CD4-positive, alpha-beta T cell treated with Interleukin-15 for 4 hours (primary cell): ENCODE results near the gene RAB31.

Experiments used
- DNase-seq: peaks from one replicate; pipeline ENCODE4 v3.0.0-alpha.2; 2020; ENCODE audit warnings: low spot score

Gene RAB31

DNA sequence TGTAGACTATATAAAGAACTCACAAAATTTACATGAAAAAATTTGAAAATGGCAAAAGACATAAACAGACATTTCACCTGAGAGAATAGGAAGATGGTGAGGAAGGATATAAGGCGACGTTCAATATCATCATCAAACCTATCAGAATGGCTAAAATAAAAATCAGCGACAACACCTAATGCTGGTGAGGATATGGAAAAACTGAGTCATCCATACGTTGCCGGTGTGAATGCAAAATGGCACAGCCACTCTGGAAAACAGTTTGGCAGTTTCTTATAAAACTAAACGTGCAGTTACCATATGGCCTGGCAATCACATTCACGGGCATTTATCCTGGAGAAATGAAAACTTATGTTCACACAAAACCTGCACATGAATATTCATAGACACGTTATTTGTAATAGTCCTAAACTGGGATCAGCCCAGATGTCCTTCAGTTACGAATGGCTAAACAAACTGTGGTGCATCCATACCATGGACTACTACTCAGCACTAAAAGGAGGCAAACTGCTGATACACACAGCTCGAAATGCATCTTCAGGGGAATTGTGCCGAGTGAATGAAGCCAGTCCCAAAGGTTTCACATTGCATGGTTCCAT is 114.6 kb downstream of the RAB31 start:
- DNase-seq = no peak

DNA sequence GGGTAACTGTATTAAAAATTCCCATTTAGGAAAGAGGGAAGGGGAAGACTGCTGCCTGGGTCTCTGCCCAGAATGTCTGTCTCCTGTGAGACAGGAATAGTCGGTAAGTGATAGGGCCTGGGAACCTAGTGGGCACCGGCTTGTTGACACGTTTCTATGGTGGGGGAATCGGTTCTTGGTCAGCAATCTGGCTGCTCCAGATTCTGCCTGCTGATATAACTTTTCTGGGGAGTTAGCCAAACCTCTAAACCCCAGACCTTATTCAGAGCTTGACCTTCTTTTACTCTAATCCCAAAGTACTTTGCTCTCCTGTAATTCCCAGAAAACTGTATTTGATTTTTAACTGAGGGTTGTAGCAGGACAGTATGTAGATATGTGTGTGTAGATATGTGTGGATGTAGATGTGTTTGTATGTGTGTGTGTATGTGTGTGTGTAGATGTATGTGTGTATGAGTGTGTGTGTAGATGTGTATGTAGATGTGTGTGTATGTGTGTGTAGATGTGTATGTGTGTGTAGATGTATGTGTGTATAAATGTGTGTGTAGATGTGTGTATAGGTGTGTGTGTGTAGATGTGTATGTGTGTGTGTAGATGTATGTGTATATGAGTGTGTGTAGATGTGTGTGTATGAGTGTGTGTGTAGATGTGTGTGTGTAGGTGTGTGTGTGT is 115.8 kb downstream of the RAB31 start:
- DNase-seq = no peak

DNA sequence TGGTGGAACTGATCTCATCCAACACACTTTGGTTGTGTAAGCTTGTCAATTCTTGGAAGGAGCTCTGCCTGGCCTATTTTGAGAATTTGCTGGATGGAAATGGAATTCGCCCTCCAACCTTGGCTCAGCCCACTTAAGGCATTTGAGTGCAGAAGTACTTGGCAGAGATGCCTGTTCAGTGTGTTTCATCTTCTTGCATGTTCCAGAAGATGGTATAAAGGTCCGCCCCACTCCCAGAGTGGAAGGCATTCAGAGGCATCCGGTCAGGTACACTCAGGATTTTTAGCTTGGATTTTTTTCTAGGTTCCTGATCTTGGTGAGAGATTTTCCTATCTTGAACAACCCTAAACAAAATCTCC is 116.4 kb downstream of the RAB31 start:
- no peak for DNase-seq

DNA sequence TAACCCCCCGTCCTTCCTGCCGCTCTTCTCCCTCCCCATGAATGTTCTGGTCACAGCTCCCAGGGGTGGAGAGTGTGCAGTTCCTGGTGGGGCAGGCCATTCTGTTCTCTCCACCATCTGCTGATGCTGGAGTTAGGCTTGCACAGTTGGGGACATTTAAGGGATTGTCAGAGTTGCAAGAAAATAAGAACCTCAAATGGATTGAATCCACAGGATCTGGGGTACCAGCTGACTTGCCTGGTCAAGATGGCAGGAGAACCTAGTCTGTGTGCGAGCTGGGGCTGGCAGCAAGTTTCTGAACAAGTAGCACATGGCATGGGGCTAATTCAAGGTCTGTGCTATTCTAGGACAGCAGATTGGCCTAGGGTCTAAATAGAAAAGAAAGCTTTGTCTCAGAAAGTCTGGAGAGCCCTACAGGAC is 116.9 kb downstream of the RAB31 start:
- DNase-seq = no peak

DNA sequence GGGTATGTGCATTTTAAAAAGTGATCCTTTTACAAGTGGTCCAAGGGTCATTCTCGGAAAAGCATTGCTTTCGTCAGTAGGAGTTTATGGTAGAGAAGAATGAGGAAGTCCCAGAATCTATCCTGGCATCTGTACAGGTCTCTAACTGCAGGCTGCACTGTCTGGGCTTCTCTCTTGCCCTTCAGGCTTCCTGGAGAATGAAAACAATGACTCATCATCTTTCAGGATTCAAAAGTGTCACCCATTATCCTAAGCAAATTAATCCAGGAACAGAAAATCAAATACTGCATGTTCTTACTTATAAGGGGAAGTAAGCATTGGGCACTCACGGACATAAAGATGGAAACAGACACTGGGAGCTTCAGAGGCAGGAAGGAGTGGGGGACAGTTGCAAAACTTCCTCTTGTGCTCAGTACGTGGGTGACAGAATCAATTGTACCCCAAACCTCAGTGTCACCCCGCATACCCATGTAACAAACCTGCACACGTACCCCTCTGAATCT is 117.5 kb downstream of the RAB31 start:
- no peak for DNase-seq

DNA sequence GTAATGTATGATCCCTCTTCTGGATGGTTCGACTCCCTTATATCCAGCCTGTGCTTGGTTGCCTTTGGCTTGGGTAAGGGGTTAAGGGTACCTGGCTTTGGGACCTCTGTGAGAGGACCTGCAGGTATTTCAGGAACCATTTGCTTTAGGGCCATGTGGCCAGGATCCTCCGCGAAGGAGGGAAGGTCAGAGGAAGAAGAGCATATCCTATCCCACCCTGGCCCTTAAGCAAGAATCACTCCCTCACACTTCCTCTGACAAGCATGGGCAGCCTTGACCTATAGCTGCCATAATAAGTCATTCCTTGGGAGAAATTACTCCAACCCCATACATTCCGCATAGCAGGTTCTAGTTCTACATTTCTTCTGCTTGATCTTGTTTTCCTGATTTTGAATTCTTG is 118.6 kb downstream of the RAB31 start:
- no peak for DNase-seq

DNA sequence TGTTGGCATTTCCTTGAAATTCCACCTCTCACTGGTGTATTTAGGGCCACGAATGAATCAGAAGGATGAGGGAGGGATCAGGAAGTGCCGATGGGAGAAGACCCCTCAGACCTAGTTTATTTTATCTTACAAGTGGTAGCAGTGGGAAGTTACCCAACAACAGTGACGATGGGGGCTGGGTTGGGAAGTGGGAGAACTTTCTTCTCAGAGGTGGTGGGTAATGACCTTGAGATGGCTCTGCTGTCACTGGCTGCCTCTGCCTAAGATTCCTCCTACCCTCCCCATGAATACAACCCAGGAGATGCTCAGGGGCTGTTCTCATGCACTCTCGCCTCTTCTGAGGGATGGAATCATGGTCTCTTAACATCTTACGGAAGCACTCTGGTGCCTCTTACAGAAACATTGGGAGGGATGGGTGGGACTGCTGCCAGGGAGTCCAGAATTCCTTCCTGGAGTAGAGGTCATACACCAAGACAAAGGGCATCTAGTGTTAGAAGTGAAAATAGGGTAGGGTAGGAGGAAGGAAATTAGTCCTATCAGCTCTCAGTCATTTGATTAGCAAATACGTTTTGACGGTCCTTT is 119.2 kb downstream of the RAB31 start:
- DNase-seq = no peak

DNA sequence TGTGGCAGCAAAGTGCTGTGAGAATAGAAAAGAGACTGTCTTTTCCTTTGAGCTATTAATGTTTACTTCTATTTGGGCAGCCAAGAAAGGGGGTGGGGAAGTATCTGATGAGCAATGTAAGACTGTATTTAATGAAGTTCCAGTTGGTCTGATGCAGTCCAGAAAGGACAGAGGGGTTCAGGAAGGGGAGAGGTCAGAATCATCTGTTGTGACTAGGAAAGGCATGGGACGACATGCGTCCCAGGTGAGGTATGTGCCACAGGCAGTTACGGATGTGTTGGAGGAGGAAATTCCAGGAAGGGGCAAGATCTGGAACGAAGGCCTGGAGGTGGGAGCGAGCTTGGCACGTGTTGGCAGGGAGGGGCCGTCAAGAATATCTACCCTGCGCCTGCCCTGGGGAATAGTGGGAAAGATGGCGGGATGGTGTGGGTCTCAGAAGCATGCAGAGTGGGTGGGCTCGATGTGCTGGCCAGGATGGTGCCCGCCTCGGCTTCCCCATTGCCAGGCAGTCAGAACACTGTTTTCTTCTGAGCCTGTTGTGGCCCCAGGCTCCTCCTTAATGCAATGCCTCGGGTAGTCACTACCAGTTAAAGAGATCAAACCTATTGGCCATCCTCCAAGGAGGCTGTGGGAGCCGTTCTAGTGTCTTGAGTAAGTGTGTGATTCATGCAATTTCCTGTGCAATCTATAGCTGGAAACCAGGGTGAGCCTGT is 119.8 kb downstream of the RAB31 start:
- no peak for DNase-seq

DNA sequence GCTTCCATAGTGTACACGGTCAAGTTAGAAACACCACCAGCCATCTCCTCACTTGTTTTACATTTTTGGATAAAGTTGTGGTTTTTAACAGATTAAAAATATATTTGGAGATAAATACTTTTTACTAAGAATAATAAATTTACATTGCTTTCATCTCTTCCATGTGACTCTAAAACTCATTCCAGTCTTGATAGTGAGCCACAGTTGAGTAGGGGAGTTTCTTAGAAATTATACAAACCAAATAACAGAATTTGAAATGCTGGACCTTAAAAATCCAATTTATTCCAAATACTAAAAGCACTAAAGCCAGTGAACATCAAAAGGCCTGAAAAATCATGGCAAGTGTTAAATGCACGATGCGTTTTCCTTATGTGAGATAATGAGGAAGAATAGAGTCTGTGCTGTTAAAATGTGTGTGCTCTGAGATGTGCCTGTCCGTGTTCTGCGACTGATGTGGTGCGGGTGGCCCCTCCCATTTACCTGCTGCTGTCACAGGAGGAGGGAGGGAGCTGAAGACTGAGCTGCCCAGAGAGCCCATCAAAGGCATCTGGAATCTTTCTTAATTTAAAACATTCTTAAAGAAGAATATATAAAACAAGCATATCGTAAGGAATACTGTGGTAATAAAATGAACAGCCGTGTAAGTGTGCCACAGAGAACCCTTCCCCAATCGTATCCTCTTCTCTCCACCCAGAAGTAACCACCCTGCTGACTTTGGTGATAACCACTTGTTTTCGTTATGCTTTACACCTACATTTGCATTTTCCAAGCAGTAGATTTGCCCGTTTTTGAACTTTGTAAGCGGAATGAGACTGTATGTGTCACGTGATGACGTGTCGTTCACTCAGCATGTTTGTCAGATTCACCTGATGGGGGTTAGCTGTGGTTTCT is 120.7 kb downstream of the RAB31 start:
- no peak for DNase-seq

DNA sequence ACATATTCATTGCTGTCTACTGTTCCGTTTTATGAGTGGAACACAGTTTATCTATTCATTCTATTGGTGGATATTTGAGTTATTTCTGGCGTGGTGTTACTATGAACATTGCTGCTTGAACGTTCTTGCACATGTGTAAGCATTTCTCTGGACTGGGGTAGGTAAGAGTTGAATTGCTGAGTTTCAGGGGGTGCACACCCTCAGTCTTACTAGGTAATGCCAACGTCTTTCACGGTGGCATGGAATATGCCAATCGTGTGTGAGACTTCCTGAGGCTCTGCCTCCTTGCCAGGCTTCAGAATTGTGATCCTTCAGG is 121.3 kb downstream of the RAB31 start:
- DNase-seq = no peak

DNA sequence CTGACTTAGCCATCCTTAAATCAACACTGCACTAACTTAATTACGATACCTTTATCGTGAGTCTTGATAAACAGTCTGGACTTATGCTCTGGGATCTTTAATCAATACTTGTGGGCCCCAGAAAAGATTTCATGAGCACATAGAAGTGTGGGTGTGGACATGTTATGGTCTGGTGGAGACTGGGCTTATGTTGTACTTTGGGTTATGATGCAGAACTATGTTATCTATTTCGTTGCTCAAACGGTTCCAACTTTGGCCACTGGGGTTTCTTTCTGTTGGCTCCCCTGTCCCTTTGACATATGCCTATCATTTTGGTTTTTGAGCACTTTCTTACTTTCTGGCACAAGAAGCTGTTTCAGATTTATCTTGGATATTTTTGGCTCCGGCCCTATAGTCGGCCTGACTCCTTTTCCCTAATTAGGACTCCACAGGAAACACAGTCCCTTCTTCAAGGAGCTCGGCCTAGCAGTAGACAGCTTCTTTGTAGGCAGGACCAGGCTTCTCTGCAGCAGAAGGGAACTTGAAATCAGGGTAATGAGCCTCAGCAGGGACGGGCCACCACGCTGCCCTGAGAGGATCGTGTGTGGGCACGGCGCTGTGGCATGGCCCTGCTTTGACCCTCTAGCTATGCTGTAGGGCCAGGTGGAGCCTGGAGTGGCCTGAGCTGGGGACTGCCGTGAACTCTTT is 123.1 kb downstream of the RAB31 start:
- DNase-seq = no peak

DNA sequence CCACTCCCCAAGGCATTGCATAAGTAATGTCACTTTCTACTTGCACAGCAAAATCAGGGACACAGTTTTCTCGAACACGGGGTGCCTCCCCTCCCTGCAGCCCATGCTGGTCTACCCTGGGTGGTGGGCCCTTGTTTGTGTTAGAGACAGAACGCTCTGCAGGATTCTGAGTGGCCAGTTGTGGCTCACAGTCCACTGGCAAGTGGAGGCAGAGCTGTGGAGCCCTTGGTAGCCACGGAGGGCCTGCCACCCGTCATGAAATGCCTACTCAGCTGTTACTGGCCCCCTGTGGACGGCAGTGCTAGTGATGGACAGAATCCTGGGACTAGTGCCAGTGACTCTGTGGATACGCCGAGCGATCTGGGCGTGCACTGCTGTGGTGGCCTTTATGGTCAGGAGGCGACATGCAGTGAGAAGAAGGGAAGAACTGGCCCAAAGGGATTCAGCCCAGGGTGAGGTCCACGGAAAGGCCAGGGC is 123.7 kb downstream of the RAB31 start:
- no peak for DNase-seq

DNA sequence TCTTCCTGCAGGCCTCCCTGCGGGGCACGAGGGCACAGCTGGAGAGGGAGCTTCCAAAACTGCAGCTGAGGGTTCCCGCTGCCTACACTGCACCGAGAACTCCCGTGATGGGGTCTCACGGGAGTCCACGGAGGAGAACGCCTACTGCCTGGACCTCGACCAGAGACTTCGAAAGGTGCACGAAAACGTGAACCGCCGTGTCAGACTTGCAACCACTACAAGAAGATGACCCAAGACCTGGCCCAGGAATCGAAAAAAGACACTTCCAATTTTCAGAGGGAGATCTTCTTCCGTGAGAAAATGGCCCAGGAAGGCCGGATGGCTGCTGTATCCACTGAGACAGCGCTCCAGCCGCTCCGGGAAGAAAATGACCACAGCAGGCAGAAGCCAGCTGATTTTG is 124.8 kb downstream of the RAB31 start:
- DNase-seq = no peak

DNA sequence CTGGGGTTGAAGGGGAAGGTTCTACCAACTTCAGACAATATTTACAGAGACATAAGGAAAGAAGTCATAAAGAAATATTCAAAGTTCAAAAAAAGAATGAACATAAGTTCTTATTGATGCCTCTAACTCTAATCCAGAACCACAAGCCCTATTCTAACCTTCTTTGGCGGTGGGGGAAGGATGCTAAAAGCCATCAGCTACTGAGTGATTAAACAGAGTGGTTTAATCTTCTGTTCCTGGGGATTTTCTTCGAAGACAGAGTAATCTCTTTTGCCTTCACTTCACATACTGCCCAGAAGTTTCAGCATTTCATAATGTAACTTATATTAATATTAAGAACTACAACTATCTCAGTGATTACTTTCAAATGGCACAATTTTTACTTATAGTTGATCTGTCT is 126.5 kb downstream of the RAB31 start:
- no peak for DNase-seq

DNA sequence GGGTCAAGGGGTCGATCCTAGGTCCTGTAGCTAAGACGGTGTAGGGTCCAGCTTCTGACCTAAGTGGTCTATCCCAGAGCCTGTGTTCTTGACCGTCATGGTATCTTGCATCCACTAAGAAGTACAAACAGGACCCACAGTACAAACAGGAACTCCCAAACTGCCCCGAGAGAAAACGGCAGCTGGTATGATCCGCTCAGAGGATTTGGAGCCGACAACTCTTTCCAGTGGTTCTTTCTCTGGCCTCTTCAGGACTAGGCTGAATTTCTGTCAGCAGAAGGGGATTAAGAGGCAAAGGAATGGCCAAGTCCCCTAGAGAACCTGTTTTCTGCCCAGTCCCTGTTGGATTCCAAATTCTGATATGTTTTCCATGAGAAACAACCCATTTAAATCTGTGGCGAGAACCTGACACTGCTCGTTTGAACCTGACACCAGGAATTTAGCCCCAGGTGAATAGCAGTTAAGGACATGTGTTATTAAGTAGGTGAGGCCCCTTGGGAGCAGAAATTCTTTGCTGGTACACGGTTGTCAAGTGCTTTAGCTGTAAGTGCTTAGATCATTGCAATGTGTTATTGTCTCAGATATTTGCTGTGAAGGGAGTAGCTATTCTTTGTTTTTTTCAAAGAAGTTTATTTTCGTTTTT is 127.1 kb downstream of the RAB31 start:
- DNase-seq = no peak

DNA sequence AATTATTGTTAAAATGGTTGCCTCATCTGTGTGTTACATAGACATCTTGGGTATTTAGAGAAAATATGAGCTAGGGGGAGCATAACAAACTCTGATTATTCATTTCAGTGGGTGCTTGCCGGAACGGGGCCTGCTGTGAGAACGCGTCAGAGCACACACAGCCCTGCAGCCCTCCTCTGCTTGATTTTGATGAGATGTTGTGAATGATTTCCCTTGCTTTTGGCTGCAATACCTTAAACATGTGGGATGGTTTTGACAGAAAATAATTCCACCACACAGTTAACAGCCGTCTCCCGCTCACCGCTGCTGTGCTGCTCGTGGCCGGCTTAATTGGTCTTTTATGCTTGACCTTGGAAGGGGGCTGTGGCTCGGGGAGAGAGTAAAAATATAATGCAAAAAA is 127.7 kb downstream of the RAB31 start:
- DNase-seq = no peak

DNA sequence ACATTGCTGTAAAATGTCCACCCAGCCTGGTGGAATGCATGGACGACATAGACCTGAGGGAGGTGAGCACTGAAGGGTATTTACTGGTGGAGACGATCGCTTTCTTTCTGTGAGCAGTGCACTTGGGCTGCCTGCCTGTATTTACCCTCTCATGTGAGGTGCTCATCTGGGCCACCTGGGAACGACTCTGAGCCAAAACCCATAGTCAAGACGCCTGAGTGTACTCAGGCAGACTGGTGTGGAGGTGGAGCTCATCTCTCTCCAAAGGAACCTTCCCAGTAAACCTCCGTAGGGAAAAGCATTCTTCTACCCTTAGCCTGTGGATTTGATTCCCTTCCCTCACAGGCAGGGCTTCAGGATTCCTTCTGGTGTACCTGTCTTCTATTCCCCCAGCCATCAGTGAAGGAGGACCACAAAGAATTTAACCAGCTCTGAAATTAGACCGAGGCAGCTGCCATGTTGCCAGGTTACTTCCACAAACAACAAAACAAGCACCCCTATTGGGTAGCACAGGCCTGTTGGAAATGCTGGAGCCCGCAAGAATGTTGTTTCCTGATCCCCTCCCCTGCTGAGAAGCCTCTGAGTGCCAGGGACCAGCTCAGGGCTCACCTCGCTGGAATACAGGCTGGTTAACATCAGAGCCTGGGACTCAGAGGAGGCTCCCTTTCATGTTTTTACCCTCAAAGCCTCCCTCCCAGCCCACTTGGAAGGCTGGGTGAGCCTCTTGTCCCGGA is 130.2 kb downstream of the RAB31 start:
- no peak for DNase-seq

DNA sequence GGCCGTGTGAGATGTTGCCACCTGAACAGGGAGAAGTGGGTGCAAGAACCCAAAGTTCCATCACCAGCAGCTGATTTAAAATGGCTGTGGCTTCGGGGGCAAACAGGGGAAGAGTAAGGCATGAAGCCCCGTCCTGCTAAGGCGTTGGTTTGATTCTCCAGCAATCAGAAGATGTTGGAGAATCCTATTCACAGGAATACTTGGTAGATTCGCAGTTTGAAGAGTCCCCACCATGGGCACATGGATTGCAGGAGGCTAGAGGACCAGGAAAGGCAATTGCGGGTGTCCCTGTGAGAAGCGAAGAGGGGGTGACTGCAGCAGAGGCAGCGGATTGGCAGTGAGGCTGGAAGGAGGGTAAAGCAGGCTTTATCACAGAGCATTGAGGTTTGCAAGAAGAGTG is 131.1 kb downstream of the RAB31 start:
- DNase-seq = no peak

DNA sequence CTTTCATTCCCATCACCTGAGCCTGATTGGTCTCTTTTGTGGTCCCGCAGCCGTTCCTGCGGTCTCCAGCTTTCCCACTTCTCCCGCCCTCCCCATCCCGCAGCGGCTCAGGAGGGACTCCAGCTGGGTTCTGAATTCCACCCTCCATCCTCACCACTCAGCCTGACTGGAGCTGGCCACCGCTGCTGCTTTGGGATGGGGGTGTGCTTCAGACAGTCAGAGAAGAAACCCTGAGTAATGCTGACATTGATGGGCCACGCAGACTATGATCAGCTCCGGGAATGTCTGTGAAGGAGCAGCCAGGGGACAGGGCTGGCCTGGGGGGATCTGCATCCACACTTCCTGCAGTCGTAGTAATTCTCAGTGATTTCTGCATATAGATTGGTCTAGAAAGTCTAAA is 131.8 kb downstream of the RAB31 start:
- no peak for DNase-seq

DNA sequence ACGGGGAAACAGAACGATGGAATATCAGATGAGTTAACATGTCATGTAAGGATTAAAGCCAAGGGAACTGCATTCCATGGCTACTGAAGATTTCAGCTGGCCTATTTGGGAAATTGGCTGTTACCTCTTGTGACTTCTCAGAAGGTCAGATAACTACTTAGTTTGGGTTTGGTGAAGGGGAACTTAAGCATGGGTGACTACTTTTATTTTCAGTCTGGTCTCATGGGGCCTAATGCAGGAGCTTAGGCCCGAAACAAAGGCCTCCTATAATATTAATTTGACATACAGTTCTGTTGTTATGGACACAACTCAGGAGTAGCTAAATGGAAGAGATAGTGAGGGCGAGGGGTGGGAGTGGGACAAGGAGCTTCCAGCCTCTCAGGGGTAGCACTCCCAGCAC is 133.7 kb downstream of the RAB31 start:
- DNase-seq = no peak
